HepG2 (cell line): ENCODE results near the gene PNKP. TPM values are rescaled to one million over a fixed set of nuclear protein-coding genes. Genes with fewer than 3 reads are reported as not detected.
A peak's percentile ranks its signal among the peaks of the same experiment; 100 is the strongest.

Experiments used
- HMGXB3 ChIP-seq: sonication (generic); formaldehyde crosslinking; IDR thresholded peaks from 2 replicates; pipeline ENCODE4 v1.4.0; 2020; ENCODE audit warnings: missing genetic modification reagents, borderline replicate concordance
- HOXA3 ChIP-seq: sonication (generic); formaldehyde crosslinking; IDR thresholded peaks from 2 replicates; pipeline ENCODE4 v1.5.0; 2020; ENCODE audit warnings: missing genetic modification reagents
- PAF1 ChIP-seq: IDR thresholded peaks from 2 replicates; pipeline ENCODE4 v1.6.1; 2016; ENCODE audit warnings: missing genetic modification reagents, missing compliant biosample characterization
- PITX1 ChIP-seq: sonication (generic); formaldehyde crosslinking; IDR thresholded peaks from 2 replicates; pipeline ENCODE4 v1.5.1; 2020; ENCODE audit warnings: mild to moderate bottlenecking, missing genetic modification reagents
- PRDM10 ChIP-seq: sonication (generic); formaldehyde crosslinking; IDR thresholded peaks from 2 replicates; pipeline ENCODE4 v1.4.0; 2020; ENCODE audit warnings: low read depth, missing genetic modification reagents
- RAD51 ChIP-seq: fragments of 450-650 bp; IDR thresholded peaks from 2 replicates; pipeline ENCODE4 v1.6.1; 2016; ENCODE audit warnings: borderline replicate concordance
- SP2 ChIP-seq: sonication (generic); formaldehyde crosslinking; IDR thresholded peaks from 2 replicates; pipeline ENCODE4 v1.5.1; 2020; ENCODE audit warnings: mild to moderate bottlenecking, missing genetic modification reagents
- SRF ChIP-seq: IDR thresholded peaks from 2 replicates; pipeline ENCODE4 v1.6.1; 2011; ENCODE audit warnings: mild to moderate bottlenecking, low read depth, low read length, moderate library complexity
- SRSF1 ChIP-seq: fragments of 200-400 bp; formaldehyde crosslinking; optimal IDR thresholded peaks from 2 replicates; pipeline ENCODE3; 2017; ENCODE audit warnings: mild to moderate bottlenecking, low read depth, low read length, moderate library complexity
- TBX2 ChIP-seq: sonication (generic); formaldehyde crosslinking; IDR thresholded peaks from 2 replicates; pipeline ENCODE4 v1.5.0; 2020; ENCODE audit warnings: missing genetic modification reagents, mild to moderate bottlenecking, borderline replicate concordance
- ZFP91 ChIP-seq: sonication (generic); formaldehyde crosslinking; IDR thresholded peaks from 2 replicates; pipeline ENCODE4 v1.9.0; 2022; ENCODE audit warnings: missing genetic modification reagents, mild to moderate bottlenecking, borderline replicate concordance
- ZGPAT ChIP-seq: IDR thresholded peaks from 2 replicates; pipeline ENCODE4 v1.6.1; 2016; ENCODE audit warnings: mild to moderate bottlenecking
- ZNF704 ChIP-seq: sonication (generic); formaldehyde crosslinking; IDR thresholded peaks from 2 replicates; pipeline ENCODE4 v1.8.1; 2023; ENCODE audit warnings: mild to moderate bottlenecking, inconsistent platforms, moderate library complexity, missing genetic modification reagents, borderline replicate concordance
- ZNF782 ChIP-seq: sonication (generic); formaldehyde crosslinking; IDR thresholded peaks from 2 replicates; pipeline ENCODE4 v1.4.0; 2020; ENCODE audit warnings: missing genetic modification reagents, mild to moderate bottlenecking, borderline replicate concordance
- polyA plus RNA-seq, 8 experiments: library from polyadenylated mRNA; depleted of rRNA in 3 of 8; stranded (reverse) in 7 of 8; unstranded in 1 of 8; fragments of >200 nt; fragmentation: Illumina TruSeq in 4 of 8; extraction: Trizol in 4 of 8; gene quantifications; 2 replicates each; pipeline versions ENCODE4 v1.2.1 to v1.2.3, GENCODE V29; 2011 to 2016; ENCODE audit warnings: low read depth in 4 of 8, missing spikeins in 1 of 8, mixed read lengths in 1 of 8; ENCODE audit not compliant: insufficient read depth in 1 of 8
- total RNA-seq, 5 experiments: library from RNA; depleted of rRNA; stranded (reverse); fragments of >200 nt; fragmentation: Illumina TruSeq; extraction: Trizol; gene quantifications; 2 replicates each; pipeline ENCODE4 v1.2.3, GENCODE V29; 2016; ENCODE audit warnings: low read depth in 1 of 5

Gene PNKP
- total and polyA plus RNA-seq, 2 of the 13 experiments (the other 11 are each of a cell fraction or from before 2014, with no cell fraction given): 12.7 to 27.1 TPM

GRCh38 chr19:49877020-49877878 is 9.9 kb upstream of the PNKP start, which contains the start of the genes AKT1S1 and TBC1D17 (continued):
- TF ChIP-seq PRDM10 (CRISPR knock-in tag) (peak; percentile 100), ZFP91 (0 out of 2 replicates have a peak, but pooled peaks have one; percentile 5), RAD51 (peak; percentile 94), SRSF1 (no peak), PITX1 (CRISPR knock-in tag) (no peak; the same call in 1 of the 2 replicates), HMGXB3 (CRISPR knock-in tag) (peak; percentile 21; the same call in 1 of the 2 replicates), ZNF782 (CRISPR knock-in tag) (0 out of 2 replicates have a peak, but pooled peaks have one; percentile 19), ZGPAT (CRISPR knock-in tag) (peak; percentile 78; the same call in 1 of the 2 replicates), TBX2 (CRISPR knock-in tag) (0 out of 2 replicates have a peak, but pooled peaks have one; percentile 47), PAF1 (CRISPR knock-in tag) (no peak), ZNF704 (no peak), SRF (peak; percentile 12; the same call in 1 of the 2 replicates), SP2 (CRISPR knock-in tag) (peak; percentile 61; the same call in 1 of the 2 replicates), HOXA3 (CRISPR knock-in tag) (peak; percentile 100)
